Endothelial cell of hepatic sinusoid (primary cell): Measurements from ENCODE around the gene PLEKHA3.

Experiments
- in situ Hi-C: cut with HindIII; loops from 2 replicates; pipeline ENCODE4 v1.10.0; 2017; ENCODE audit warnings: low sequenced_read_pairs

PLEKHA3 gene

DNA sequence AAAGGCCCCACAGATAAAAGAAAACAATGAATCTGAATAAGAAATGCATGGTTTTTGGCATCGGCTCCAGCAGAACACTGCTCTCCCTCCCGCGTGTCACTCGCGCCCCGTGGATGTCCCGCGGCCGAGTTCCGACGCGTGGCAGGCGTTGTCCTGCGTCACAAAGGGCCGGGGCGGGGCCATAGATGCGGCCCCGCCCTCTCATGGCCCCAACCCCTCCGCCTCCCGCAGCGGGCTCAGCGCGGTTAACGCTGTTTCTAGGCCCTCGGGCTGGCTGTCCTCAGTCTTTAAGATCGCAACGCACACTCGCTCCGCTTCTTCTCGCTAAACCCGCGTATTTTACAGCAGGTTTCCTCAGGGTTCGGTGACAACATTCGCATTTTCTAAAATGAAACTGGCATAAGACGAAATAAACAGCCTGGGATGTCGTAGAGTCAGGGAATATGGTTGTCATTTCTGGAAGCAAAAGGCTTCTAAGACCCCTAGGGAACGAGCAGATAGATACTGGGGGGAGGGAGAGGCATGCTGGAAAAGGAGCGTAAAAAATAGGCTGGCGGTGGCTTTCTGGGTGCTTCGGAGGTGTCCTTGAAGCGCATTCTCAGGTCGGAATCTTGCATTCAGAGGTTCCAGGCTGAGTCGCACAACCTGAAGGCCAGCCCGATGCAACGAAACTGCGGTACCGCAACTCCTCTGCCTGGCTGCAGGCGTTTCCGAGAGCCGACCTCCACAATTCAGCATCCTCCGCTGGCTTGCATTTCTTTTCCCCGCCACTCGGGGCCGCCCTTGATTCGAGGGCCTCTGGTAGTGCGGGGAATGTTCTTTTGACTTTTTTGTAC, 1.6 kb upstream of the PLEKHA3 start, which contains the start of gene FKBP7:
FKBP7 (minus strand) TSS at position 162 of the 836 bp plus-strand sequence; CDS start at position 61, 101 bp downstream.
- in situ Hi-C loops, result no loop called here

GRCh38 chr2:178479275-178479616, 1.0 kb upstream of the PLEKHA3 start:
- in situ Hi-C loops, result no loop called here

GRCh38 chr2:178479758-178480226, 465 bp upstream of the PLEKHA3 start:
- in situ Hi-C loops, result no loop called here

DNA sequence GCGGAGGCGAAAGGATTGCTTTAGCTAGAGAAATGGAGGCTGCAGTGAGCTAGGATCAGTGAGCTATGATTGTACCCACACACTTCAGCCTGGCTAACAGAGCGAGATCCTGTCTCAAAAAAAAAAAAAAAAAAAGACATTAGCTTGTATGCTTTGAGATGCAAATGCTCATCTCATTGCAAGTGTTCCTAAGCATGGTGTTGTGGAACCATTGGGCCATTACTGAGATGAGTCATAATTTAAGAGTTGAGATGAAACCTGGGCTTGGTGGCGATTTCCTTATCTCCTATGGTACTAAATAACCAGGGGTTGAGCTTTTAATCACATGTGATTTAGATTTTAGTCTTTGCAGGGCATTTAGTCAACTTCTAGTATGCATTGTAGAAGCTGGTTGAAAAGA, 2.2 kb downstream of the PLEKHA3 start:
- in situ Hi-C loops, result no loop called here

- in situ Hi-C loops, result no loop called here
Observed at GRCh38 chr2:178484245-178485041, 4.2 kb downstream of the PLEKHA3 start.

DNA sequence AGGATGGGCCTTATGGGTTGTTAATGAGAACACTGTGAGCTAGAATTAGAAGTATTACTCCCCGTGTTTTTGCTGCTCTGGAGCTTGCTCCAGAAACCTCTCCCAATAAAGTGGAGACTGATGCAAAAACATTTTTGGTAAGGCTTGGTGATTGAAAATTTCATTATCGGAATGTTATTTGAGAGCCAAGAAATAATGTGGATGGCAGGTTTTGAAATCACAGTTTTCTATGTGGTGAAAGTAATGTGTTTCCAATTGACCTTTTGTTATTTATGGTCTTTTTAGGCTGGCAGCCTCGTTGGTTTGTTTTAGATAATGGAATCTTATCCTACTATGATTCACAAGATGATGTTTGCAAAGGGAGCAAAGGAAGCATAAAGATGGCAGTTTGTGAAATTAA, 5.1 kb downstream of the PLEKHA3 start:
- in situ Hi-C loops, result no loop called here

GRCh38 chr2:178491612-178492011, 11.4 kb downstream of the PLEKHA3 start:
- in situ Hi-C loops, result no loop called here

- in situ Hi-C loops, result loop anchor here (5.0 kb wide), 1 partner anchor 44 kb away; the partner anchor contains the start of genes PJVK and PRKRA
Observed at GRCh38 chr2:178496049-178496448, 15.8 kb downstream of the PLEKHA3 start.

- in situ Hi-C loops, result loop anchor here (5.0 kb wide), 1 partner anchor 46 kb away; the partner anchor contains the start of genes PJVK and PRKRA
Observed at GRCh38 chr2:178498137-178498536, 17.9 kb downstream of the PLEKHA3 start.

- in situ Hi-C loops, result loop anchor here (5.0 kb wide), 1 partner anchor 47 kb away; the partner anchor contains the start of genes PJVK and PRKRA
Observed at GRCh38 chr2:178499640-178500039, 19.4 kb downstream of the PLEKHA3 start.

- in situ Hi-C loops, result no loop called here
Observed at GRCh38 chr2:178502751-178503150, 22.5 kb downstream of the PLEKHA3 start.

- in situ Hi-C loops, result no loop called here
Observed at GRCh38 chr2:178506101-178506500, 25.8 kb downstream of the PLEKHA3 start.

DNA sequence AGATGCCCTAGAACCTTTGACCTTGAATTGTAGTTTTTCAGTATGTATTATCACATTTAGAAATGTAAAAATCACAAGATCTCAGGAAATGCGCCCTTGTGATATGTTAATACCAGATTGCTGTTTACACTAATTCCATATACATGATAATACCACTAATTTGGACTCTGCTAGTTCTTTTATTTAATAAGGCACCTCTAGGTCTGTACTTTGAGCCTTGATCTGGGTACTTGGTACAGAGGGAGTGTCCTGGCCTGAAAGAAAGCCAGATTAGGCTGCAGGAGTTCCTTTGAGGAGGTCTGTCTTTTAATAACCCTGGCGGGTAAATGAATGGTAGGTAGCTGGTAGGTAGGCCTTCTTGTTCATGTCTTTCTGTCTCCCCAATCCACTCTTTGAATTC, 26.3 kb downstream of the PLEKHA3 start:
- in situ Hi-C loops, result no loop called here

- in situ Hi-C loops, result no loop called here
Observed at GRCh38 chr2:178506949-178507348, 26.7 kb downstream of the PLEKHA3 start.

GRCh38 chr2:178508646-178509045, 28.4 kb downstream of the PLEKHA3 start:
- in situ Hi-C loops, result no loop called here

GRCh38 chr2:178510384-178510783, 30.1 kb downstream of the PLEKHA3 start:
- in situ Hi-C loops, result no loop called here

- in situ Hi-C loops, result no loop called here
Observed at GRCh38 chr2:178512484-178512883, 32.2 kb downstream of the PLEKHA3 start.

GRCh38 chr2:178513876-178514275, 33.6 kb downstream of the PLEKHA3 start:
- in situ Hi-C loops, result no loop called here

DNA sequence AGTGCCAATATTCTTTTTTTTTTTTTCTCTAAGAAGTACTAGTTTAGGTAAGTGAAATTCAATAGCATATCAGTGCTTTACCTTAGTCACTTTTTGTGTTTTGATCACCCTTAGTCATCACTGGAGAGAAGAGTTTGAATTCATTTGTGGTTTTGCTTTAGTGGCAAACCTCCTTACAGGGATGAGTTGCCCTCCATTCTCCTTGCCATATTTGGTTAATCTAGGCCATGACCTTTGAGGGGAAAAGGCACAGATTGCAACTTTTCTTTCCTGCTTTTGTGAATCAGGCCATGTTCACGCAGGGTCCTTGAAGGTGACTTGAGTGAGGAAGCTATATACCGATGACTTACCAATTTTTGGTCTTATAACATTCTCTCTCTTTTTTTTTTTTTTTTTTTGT, 34.4 kb downstream of the PLEKHA3 start:
- in situ Hi-C loops, result no loop called here

DNA sequence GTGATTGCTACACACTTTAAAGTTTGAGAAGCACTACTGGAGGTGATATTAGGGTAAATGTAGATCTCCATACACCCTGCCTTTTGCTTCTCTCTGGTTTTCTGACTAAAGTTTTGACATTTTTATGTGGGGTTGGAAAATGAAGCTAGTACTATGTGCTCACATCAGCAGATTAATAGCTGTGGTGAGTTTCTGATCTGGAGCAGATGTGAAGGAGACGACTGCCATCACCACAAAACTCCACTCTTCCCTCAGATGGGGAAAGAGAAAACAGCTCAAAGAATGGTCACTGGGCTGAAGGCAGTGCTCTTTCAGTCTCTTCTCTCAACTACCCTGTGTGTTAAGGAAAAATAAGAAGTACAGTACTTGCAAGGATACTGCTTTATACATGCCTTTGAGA, 37.2 kb downstream of the PLEKHA3 start:
- in situ Hi-C loops, result no loop called here

DNA sequence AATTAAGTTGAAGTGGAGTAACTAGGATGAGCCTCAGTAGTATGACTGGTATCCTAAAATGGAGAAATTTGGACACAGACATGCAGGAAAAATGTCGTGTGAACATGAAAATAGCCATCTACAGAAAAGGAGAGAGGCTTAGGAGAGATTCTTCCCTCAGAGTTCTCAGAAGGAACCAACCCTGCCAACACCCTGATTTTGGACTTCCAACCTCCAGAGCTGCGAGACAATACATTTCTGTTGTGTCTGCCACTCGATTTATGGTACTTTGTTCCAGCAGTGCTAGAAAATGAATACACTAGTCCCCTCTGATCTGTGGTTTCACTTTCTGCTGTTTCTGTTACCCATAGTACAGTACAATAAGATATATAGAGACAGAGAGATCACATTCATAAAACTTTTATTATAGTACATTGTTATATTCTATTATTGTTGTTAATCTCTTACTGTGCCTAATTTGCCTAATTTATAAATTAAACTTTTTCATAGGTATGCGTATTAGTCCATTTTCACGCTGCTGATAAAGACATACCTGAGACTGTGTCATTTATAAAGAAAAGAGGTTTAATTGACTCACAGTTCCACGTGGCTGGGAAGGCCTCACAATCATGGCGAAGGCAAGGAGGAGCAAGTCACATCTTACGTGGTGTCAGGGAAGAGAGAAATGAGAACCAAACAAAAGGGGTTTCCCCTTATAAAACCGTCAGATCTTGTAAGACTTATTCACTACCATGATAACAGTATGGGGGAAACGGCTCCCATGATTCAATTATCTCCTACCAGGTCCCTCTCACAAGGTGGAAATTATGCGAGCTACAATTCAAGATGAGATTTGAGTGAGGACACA, 41.3 kb downstream of the PLEKHA3 start:
- in situ Hi-C loops, result no loop called here
